ENCODE data around the gene MICB.

MICB gene

GRCh38 chr6:31462026-31462963 is 35.6 kb upstream of the MICB start:
- Histone ChIP-seq H3K4me3 (ENCODE audit: low read length, poor library complexity, severe bottlenecking) (peak overlapping the region; percentile 71), H3F3A (ENCODE audit: low read depth) (no peaks in the 10 kb centered on the region), H3K79me2 (ENCODE audit: insufficient read depth, low read length) (peaks cover 13% of the 10 kb centered on the region), H3K9ac (ENCODE audit: low read depth, low read length, poor library complexity, severe bottlenecking) (peak overlapping the region; percentile 58), H3K27me3 (ENCODE audit: insufficient read depth, low read length, poor library complexity, severe bottlenecking) (no peaks in the 10 kb centered on the region), H3K36me3 (ENCODE audit: insufficient read depth, low read length) (no peaks in the 10 kb centered on the region), H3K9me3 (ENCODE audit: insufficient read depth, low read depth, low read length) (no peaks in the 10 kb centered on the region), H4K20me1 (ENCODE audit: insufficient read depth, low read length, poor library complexity, severe bottlenecking) (no peaks in the 10 kb centered on the region), H3K4me1 (ENCODE audit: insufficient read depth, low read length, poor library complexity, severe bottlenecking) (peaks cover 3% of the 10 kb centered on the region), H3K4me2 (ENCODE audit: low read depth, low read length, poor library complexity, severe bottlenecking) (peak overlapping the region; percentile 59), H3K9me2 (replicated peaks; ENCODE audit: low read depth, low read length) (no peaks in the 10 kb centered on the region), H2AFZ (ENCODE audit: low read length) (peak overlapping the region; percentile 94)
- TF ChIP-seq CTCF (conservative IDR thresholded peaks at IDR 0.05; ENCODE audit: low read length) (no peak), EZH2phosphoT487 (IDR thresholded peaks at IDR 0.05; ENCODE audit: borderline replicate concordance) (no peak)

GRCh38 chr6:31462964-31463870 is 34.7 kb upstream of the MICB start:
- no peaks in the 10 kb centered on the region for H3K9me3 ChIP-seq (ENCODE audit: insufficient read depth, low read depth, low read length)
- H3K79me2 ChIP-seq (ENCODE audit: insufficient read depth, low read length), result peaks cover 13% of the 10 kb centered on the region
- peak overlapping the region; percentile 58 for H3K9ac ChIP-seq (ENCODE audit: low read depth, low read length, poor library complexity, severe bottlenecking)

GRCh38 chr6:31464252-31465184 is 33.4 kb upstream of the MICB start:
- peak overlapping the region; percentile 59 for H3K4me2 ChIP-seq (ENCODE audit: low read depth, low read length, poor library complexity, severe bottlenecking)
- H3K36me3 ChIP-seq (ENCODE audit: insufficient read depth, low read length), result no peaks in the 10 kb centered on the region
- H2AFZ ChIP-seq (ENCODE audit: low read length), result no peak overlapping the region
- peaks cover 13% of the 10 kb centered on the region for H3K79me2 ChIP-seq (ENCODE audit: insufficient read depth, low read length)
- H3F3A ChIP-seq (ENCODE audit: low read depth), result no peaks in the 10 kb centered on the region
- H3K9me3 ChIP-seq (ENCODE audit: insufficient read depth, low read depth, low read length), result no peaks in the 10 kb centered on the region
- peaks cover 3% of the 10 kb centered on the region for H3K4me1 ChIP-seq (ENCODE audit: insufficient read depth, low read length, poor library complexity, severe bottlenecking)
- no peaks in the 10 kb centered on the region for H3K9me2 ChIP-seq (replicated peaks; ENCODE audit: low read depth, low read length)
- peak overlapping the region; percentile 71 for H3K4me3 ChIP-seq (ENCODE audit: low read length, poor library complexity, severe bottlenecking)
- H3K27me3 ChIP-seq (ENCODE audit: insufficient read depth, low read length, poor library complexity, severe bottlenecking), result no peaks in the 10 kb centered on the region
- peak overlapping the region; percentile 58 for H3K9ac ChIP-seq (ENCODE audit: low read depth, low read length, poor library complexity, severe bottlenecking)
- no peak for TF ChIP-seq CTCF (conservative IDR thresholded peaks at IDR 0.05; ENCODE audit: low read length)
- TF ChIP-seq EZH2phosphoT487 (IDR thresholded peaks at IDR 0.05; ENCODE audit: borderline replicate concordance), result no peak
- no peaks in the 10 kb centered on the region for H4K20me1 ChIP-seq (ENCODE audit: insufficient read depth, low read length, poor library complexity, severe bottlenecking)

More at GRCh38 chr6:31462964-31463870, 34.7 kb upstream of the MICB start:
- Histone ChIP-seq H3F3A (ENCODE audit: low read depth) (no peaks in the 10 kb centered on the region), H3K36me3 (ENCODE audit: insufficient read depth, low read length) (no peaks in the 10 kb centered on the region), H3K4me1 (ENCODE audit: insufficient read depth, low read length, poor library complexity, severe bottlenecking) (peaks cover 3% of the 10 kb centered on the region), H4K20me1 (ENCODE audit: insufficient read depth, low read length, poor library complexity, severe bottlenecking) (no peaks in the 10 kb centered on the region), H2AFZ (ENCODE audit: low read length) (peak overlapping the region; percentile 94), H3K4me3 (ENCODE audit: low read length, poor library complexity, severe bottlenecking) (peak overlapping the region; percentile 71), H3K4me2 (ENCODE audit: low read depth, low read length, poor library complexity, severe bottlenecking) (peak overlapping the region; percentile 59), H3K27me3 (ENCODE audit: insufficient read depth, low read length, poor library complexity, severe bottlenecking) (no peaks in the 10 kb centered on the region), H3K9me2 (replicated peaks; ENCODE audit: low read depth, low read length) (no peaks in the 10 kb centered on the region)
- TF ChIP-seq EZH2phosphoT487 (IDR thresholded peaks at IDR 0.05; ENCODE audit: borderline replicate concordance), result no peak
